Measurements from ENCODE around the gene CCNL2.

CCNL2 gene

DNA sequence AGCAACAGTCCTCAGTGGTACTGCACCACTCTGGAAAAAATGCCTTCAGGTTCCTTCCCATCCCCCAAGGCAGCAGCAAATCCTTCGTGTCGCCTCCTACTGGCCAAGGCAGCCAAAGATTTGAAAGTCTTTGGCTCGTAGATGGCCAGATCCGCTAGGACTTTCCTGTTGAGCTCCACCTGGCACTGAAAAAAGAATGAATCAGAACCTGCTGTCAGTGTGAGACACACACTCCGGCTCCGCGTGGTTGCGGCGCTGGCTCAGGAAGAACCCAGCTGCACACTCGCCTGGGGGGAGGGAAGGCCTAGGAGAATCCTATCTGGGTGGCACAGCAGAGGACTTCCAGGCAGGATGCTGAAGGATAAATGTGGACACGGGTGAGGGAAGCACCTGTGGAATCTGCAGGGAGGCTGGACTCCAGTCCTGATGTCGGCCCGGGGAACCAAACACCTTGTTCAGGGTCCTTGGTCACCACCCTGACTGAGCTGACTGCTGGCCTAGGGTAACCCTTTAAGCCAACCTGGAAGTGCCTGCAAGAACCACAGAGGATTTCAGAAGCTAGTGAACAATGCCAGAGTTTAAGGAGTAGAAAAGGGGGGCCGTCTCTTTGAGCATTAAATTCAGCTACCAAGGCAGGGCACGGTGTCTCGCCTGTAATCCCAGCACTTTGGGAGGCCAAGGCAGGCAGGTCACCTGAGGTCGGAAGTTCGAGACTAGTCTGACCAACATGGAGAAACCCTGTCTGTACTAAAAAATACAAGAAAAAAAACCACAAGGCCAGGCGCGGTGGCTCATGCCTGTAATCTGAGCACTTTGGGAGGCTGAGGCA is 3.2 kb upstream of the CCNL2 start:
- DNase-seq: peak; percentile 58 to 68
- no peak for TF ChIP-seq GATA1 (IDR thresholded peaks at IDR 0.05; ENCODE audit: low read depth, low read length)
- no peak for TF ChIP-seq POLR2A (IDR thresholded peaks at IDR 0.05; ENCODE audit: low read length)

DNA sequence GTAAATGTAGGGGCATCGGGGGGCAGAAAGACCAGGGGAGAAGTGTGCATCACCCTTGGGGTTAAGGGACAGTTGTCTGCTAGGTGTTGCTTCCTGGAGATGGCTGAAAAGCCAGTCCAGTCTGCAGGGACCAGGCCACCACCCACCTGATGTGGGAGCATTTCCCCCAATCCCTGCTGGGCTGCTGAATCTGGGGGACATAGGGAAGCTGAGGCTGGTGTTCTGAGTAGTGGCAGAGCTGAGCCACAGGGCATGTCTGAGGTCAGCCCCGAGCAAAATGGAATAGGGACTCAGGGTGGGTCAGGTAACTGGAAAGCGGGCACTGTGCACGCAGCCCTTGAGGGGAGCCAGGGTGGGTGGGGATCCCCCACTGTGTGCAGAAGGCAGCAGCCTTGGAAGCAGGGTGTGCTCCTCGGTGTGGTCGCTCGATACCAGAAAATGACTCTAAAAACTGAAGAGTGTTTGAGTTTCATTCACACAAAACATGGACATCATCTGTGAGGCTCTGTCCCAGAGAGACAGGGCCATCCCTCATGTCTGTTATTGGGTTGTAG is 2.4 kb upstream of the CCNL2 start:
- peak; percentile 42 for TF ChIP-seq POLR2A (IDR thresholded peaks at IDR 0.05; ENCODE audit: low read length)
- no peak for TF ChIP-seq GATA1 (IDR thresholded peaks at IDR 0.05; ENCODE audit: low read depth, low read length)
- no peak for DNase-seq

DNA sequence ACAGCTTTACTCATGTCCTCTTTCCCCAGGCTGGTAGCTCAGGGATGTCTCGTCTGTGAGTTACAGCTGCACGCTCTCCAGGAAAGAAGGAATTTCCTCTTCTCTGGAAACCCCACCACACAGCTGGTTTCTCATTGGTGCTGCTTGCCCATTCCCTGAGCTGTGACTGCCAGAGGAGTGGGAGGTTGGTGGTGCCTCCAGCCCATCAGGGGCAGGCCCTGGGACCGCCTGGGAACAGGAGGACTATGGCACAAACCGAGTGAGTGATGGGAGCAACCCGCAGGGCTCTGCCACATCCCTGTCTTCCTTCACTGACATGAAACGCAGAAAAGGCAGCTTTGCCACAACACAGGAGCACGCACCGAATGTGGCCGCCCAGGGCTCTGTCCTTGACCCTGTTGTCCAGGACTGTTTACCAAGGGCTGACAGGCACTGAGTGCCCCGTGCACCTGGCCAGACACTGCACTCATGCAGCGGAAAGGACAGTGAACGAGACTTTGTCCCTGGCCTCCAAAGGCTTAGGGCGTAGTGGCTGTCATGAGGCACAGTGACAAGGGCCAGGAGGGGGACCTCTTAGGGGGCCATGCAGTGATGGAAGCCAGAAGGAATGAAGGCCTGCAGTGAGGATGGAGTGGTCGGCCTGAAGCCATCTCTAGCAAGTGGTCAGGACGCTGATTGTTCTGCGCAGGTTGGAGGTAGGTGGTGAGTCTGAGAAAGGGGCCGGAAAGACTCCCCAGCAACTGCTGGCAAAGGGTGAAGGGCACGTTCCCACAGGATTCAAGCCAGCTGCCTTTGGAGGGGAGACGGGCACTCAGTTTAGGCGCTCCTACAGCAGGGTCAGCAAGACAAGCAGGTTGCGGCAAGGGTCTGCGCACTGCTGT is 1.7 kb upstream of the CCNL2 start:
- no peak for DNase-seq
- TF ChIP-seq GATA1 (IDR thresholded peaks at IDR 0.05; ENCODE audit: low read depth, low read length): no peak
- no peak for TF ChIP-seq POLR2A (IDR thresholded peaks at IDR 0.05; ENCODE audit: low read length)

DNA sequence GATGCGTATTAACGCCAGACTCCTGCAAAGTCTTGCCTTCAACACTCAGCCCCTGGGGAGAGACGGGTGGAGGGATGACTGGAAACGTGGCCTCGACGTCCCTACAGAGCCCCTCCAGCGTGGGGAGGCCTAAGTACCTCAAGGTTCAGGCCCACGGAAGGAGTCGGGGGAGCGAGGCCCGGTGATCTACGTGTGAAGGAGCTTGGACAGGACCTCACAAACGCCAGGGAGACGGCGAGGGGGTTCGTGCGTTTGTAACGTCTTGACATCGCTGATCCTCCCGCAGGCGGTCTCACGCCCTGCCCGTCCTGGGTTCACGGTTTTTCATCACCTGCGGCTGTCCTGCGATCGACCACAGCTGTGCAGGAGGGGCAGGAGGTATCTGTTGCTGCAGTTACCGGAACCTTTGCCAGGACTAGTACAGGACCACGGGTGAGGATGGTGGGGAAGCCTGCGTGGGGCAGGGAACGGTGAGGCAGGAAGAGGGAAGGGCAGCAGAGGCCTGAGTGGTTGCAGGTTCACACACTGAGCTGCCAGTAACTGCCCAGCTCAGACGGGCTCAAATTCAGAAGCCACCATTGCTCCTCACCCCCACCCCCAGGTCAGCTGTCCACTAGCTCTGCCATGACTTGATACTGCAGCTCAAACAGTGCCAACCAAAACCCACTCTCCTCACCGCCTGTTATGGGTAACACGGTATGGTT is 889 bp upstream of the CCNL2 start:
- TF ChIP-seq POLR2A (IDR thresholded peaks at IDR 0.05; ENCODE audit: low read length): peak; percentile 64
- no peak for TF ChIP-seq GATA1 (IDR thresholded peaks at IDR 0.05; ENCODE audit: low read depth, low read length)
- peak; percentile 70 to 75 for DNase-seq

DNA sequence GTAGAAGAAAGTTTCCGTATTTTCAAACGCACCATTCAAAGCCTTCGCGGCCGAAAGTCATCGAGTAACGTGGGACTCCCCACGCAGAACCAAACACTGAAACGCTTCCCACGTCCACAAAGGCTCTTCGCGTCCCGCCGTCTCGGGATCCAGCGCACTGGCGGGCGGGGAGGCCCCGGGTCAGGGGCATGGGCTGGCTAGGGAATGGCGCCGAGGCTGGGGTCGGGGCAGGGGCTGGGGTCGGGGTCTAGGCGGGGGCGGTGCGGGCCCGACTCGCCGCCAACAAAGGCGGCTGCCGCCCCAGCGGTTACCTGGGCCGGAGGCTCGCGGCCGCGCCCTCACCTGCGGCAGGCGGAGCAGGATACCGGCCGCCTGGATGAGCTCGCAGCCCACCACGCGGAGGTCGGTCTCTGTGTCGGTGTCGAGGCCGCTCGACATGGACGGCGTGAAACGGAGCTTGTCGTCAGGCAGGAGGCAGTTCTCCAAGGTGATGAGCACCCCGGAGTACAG is 403 bp downstream of the CCNL2 start:
- TF ChIP-seq POLR2A (IDR thresholded peaks at IDR 0.05; ENCODE audit: low read length) (no peak), GATA1 (IDR thresholded peaks at IDR 0.05; ENCODE audit: low read depth, low read length) (no peak)
- DNase-seq: peak; percentile 57 to 67

DNA sequence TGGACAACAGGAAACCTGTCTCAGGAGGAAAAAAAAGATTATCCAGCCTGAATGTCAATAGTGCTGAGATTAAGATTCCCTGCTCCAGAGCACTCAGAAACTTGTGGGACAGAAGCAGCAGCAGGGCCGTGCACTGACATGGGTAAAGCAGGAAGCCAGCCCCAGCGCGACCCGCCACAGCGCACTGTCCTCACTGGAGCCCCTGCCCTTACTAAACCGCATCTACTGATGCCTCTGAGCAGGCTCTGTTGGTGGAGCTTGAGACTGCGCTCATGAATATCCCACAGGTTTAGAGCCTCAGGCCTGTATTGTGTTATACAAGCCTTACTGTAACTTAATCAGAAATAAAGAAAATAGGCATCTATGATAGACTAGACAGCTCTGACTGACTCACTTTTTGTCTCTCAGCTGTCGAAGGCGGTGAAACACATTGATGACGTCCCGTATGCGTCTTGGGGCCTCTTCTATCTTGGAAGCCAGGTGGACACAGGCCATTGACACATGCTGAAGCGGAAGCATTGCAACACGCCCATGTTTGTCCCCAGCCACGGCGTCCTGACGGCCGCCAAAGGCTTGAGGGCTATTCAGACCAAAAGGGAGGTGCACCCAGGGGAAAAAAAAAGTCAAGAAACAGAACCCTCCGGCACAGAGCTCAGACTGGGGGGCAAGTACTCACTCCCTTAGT is 1.2 kb downstream of the CCNL2 start:
- TF ChIP-seq POLR2A (IDR thresholded peaks at IDR 0.05; ENCODE audit: low read length) (no peak), GATA1 (IDR thresholded peaks at IDR 0.05; ENCODE audit: low read depth, low read length) (no peak)
- DNase-seq: peak; percentile 73 to 84

DNA sequence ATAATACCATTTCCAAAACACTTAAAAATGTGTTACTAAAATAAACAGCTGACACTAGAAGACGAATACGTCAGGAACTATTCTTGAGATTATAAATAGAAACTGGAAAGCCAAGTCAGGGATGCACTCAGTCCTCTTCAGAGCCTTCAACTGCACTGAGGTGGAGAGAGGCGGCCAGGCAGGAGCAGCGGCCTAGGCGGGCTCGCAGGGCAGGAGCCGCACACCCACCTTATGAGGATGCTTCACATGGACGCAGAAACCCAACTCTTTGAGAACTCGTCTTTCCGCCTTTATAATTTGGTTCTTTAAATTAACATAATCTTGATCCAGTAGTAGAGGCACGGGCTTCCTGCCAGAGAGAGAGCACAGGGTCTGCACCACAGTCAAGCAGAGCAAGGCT is 4.0 kb downstream of the CCNL2 start:
- DNase-seq: no peak
- no peak for TF ChIP-seq GATA1 (IDR thresholded peaks at IDR 0.05; ENCODE audit: low read depth, low read length)
- no peak for TF ChIP-seq POLR2A (IDR thresholded peaks at IDR 0.05; ENCODE audit: low read length)

DNA sequence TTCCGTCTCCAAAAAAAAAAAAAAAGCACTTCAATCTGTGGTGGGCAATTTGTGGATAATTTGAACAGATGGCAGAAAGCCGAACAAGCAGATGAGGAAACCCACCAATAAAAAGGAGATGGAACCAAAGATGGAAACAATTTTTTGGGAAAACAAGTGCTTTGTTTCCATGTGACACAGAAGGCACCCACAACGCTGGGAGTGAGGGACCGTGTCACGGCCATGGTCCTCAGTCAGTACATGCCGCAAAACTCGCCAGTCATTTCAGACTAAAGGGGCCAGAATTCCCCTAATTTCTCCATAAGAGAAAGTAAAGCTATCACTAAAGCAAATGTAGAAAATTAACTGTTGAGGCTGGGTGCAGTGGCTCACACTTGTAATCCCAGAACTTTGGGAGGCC is 5.0 kb downstream of the CCNL2 start:
- no peak for DNase-seq
- TF ChIP-seq POLR2A (IDR thresholded peaks at IDR 0.05; ENCODE audit: low read length): no peak
- no peak for TF ChIP-seq GATA1 (IDR thresholded peaks at IDR 0.05; ENCODE audit: low read depth, low read length)

DNA sequence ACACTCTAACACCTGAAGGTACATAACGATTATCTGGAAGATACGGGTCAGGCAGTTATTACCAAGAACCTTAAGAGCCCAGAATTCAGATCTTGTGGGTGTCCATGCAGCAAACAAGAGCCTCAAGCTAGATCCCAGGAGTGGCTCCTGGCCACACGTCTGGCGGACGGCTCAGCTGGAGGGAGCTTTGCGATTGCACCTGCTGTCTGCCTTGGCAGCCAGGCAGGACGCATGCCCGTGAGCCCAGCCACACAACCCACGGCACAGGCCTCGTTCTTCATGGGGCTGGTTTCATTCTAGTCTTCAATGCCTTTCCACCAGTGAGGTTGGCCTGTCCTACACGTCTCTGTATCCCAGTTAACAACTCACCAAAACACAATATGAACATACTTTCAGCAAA is 5.7 kb downstream of the CCNL2 start:
- TF ChIP-seq POLR2A (IDR thresholded peaks at IDR 0.05; ENCODE audit: low read length) (no peak), GATA1 (IDR thresholded peaks at IDR 0.05; ENCODE audit: low read depth, low read length) (no peak)
- no peak for DNase-seq

DNA sequence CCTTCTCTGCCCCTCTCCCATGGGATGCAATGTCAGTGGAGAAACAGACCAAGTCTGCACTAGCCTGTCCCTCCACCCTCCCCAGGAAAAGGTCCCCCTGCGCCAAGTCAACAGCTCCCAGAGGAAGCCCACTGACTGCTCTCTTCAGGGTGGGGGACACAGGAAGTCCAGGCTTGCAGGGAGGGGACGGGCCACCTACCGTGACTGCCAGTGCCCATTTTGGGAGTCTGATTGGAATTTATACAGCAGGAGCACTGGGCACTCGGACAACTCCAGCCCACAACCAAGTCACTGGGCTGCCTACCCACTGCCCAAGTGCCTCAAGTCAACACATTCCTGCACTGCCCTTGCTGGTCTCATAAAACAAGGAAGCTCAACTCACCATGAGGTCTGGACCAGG is 6.1 kb downstream of the CCNL2 start:
- no peak for DNase-seq
- TF ChIP-seq GATA1 (IDR thresholded peaks at IDR 0.05; ENCODE audit: low read depth, low read length) (no peak), POLR2A (IDR thresholded peaks at IDR 0.05; ENCODE audit: low read length) (no peak)

DNA sequence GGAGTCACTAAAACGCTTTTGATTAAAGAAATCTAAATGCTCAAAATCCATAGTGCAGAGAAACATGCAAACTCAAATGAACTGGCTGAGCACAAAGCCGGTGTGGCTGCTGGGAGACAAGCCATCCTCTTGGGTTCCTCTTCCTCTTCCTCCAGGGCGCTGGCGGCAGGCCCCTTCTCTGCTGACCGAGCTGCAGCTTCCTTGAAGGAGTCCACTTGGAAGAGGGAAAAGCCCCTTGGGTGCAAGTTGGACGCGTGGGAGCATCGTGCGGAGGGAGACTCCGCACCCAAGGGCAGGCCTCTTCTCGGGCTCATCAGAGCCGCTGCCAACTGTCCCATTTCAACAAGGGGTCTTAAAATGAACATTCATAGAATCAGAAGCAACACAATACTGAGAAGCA is 7.9 kb downstream of the CCNL2 start:
- no peak for DNase-seq
- TF ChIP-seq POLR2A (IDR thresholded peaks at IDR 0.05; ENCODE audit: low read length) (no peak), GATA1 (IDR thresholded peaks at IDR 0.05; ENCODE audit: low read depth, low read length) (no peak)

DNA sequence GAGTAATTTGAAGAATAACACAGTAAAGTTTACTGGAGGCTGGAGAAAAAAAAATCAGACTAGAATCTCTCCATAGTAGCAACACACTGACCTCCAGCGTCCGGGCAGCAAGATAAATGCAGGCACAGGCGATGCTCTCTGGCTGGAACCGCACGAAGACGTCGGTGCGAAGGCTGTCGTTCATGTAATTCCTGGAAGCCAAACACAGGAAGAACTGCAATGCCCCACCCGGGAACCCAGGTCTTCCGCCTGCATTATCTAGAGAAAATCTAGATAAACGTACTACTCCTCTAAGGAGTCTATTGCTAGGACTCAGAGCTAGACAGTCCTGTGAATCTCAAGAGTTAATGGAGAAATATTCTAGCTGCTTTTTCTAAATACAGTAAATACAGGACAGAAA is 8.5 kb downstream of the CCNL2 start:
- no peak for DNase-seq
- TF ChIP-seq POLR2A (IDR thresholded peaks at IDR 0.05; ENCODE audit: low read length) (no peak), GATA1 (IDR thresholded peaks at IDR 0.05; ENCODE audit: low read depth, low read length) (no peak)

DNA sequence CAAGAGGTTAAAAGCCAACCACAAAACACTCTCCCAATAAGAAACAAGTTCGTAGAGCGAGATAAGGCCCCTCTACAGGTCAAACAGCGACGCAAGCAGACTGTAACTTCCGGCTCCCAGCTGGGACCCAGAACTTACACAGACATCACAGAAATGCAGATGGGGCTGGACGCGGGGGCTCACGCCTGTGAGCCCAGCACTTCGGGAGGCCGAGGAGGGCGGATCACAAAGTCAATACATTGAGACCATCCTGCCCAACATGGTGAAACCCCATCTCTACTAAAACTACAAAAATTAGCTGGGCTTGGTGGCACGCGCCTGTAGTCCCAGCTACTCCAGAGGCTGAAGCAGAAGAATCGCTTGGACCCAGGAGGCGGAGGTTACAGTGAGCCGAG is 11.1 kb downstream of the CCNL2 start:
- TF ChIP-seq GATA1 (IDR thresholded peaks at IDR 0.05; ENCODE audit: low read depth, low read length) (no peak), POLR2A (IDR thresholded peaks at IDR 0.05; ENCODE audit: low read length) (no peak)
- DNase-seq: no peak
